SK-N-SH (cell line): ENCODE measurements around the gene FTCD. TPM values are rescaled to one million over a fixed set of nuclear protein-coding genes. Genes with fewer than 3 reads are reported as not detected.

Experiments
- CTCF ChIA-PET: fragments of 300-600, 350-600 bp; formaldehyde crosslinking; extraction: SDS; loops from one replicate; lab custom pipeline; 2021; lab: Yijun Ruan, JAX
- POLR2A ChIA-PET: fragments of 350-600 bp; sonication (Branson Sonifier 250); formaldehyde crosslinking; extraction: SDS; loops from one replicate; lab custom pipeline; 2020; ENCODE audit warnings: antibody characterized with exemption, inconsistent platforms; lab: Yijun Ruan, JAX
- DNase-seq: peaks from one replicate; pipeline ENCODE4 v3.0.0; 2012
- H2AFZ ChIP-seq: fragments of 200-600 bp; sonication (generic); 2 replicates; pipeline ENCODE4 v1.8.1; 2016; ENCODE audit warnings: antibody characterized with exemption, mild to moderate bottlenecking, low read depth
- H3F3A ChIP-seq: fragments of 200-600 bp; sonication (generic); replicated peaks from 2 replicates; pipeline ENCODE3; 2016; ENCODE audit warnings: antibody characterized with exemption, mild to moderate bottlenecking; ENCODE audit not compliant: insufficient read depth
- H3K27ac ChIP-seq, 2 experiments: fragments of 200-500 bp in 1 of 2; fragments of 200-600 bp in 1 of 2; sonication (Bioruptor generic) in 1 of 2; sonication (generic), shearing (Covaris generic) in 1 of 2; 2 replicates each; pipeline versions ENCODE4 v1.5.1 to v1.6.1; 2014 to 2016; ENCODE audit warnings: low read depth in 2 of 2, inconsistent platforms in 1 of 2, low read length in 1 of 2, mild to moderate bottlenecking in 1 of 2, mixed read lengths in 1 of 2
- H3K27me3 ChIP-seq: fragments of 200-600 bp; sonication (generic), shearing (Covaris generic); 2 replicates; pipeline ENCODE4 v1.6.1; 2016; ENCODE audit warnings: mixed run types; ENCODE audit not compliant: insufficient read depth
- H3K36me3 ChIP-seq, 2 experiments: fragments of 200-500 bp in 1 of 2; fragments of 200-600 bp in 1 of 2; sonication (Bioruptor generic) in 1 of 2; sonication (generic) in 1 of 2; replicated peaks in 1 of 2; 2 replicates each; pipeline versions ENCODE3 to v1.5.1; 2014 to 2016; ENCODE audit warnings: low read length in 1 of 2, mild to moderate bottlenecking in 1 of 2; ENCODE audit not compliant: insufficient read depth in 2 of 2, control insufficient read depth in 1 of 2
- H3K4me1 ChIP-seq, 2 experiments: fragments of 200-500 bp in 1 of 2; fragments of 200-600 bp in 1 of 2; sonication (Bioruptor generic) in 1 of 2; sonication (generic), shearing (Covaris generic) in 1 of 2; 2 replicates each; pipeline versions ENCODE4 v1.5.1 to v1.6.1; 2014 to 2016; ENCODE audit warnings: low read depth in 1 of 2, low read length in 1 of 2, mixed run types in 1 of 2; ENCODE audit not compliant: insufficient read depth in 2 of 2, control insufficient read depth in 1 of 2
- H3K4me2 ChIP-seq: fragments of 200-600 bp; sonication (generic), shearing (Covaris generic); 2 replicates; pipeline ENCODE4 v1.6.1; 2017; ENCODE audit warnings: mixed run types
- H3K4me3 ChIP-seq, 2 experiments: fragments of 200-500 bp in 1 of 2; fragments of 200-600 bp in 1 of 2; sonication (Bioruptor generic) in 1 of 2; sonication (generic), shearing (Covaris generic) in 1 of 2; 2 replicates each; pipeline versions ENCODE4 v1.5.1 to v1.8.1; 2014 to 2016; ENCODE audit warnings: low read depth in 2 of 2, inconsistent platforms in 1 of 2, low read length in 1 of 2, mild to moderate bottlenecking in 1 of 2, mixed read lengths in 1 of 2, moderate library complexity in 1 of 2
- H3K79me2 ChIP-seq: fragments of 200-600 bp; sonication (generic); 2 replicates; pipeline ENCODE4 v1.8.1; 2017; ENCODE audit warnings: mild to moderate bottlenecking; ENCODE audit not compliant: insufficient read depth
- H3K9ac ChIP-seq: fragments of 200-600 bp; sonication (generic); 2 replicates; pipeline ENCODE4 v1.6.1; 2017; ENCODE audit warnings: mixed run types
- H3K9me2 ChIP-seq: fragments of 200-600 bp; sonication (generic); 2 replicates; pipeline ENCODE4 v1.6.1; 2017; ENCODE audit warnings: mixed run types
- H3K9me3 ChIP-seq: fragments of 200-600 bp; sonication (generic); 2 replicates; pipeline ENCODE4 v1.6.1; 2017; ENCODE audit warnings: mixed run types, mild to moderate bottlenecking, moderate library complexity
- H4K20me1 ChIP-seq: fragments of 200-600 bp; sonication (generic); 2 replicates; pipeline ENCODE4 v1.6.1; 2017; ENCODE audit warnings: mild to moderate bottlenecking, mixed run types; ENCODE audit not compliant: insufficient read depth
- CHD2 ChIP-seq: fragments of 150-350 bp; IDR thresholded peaks from 2 replicates; pipeline ENCODE4 v1.6.1; 2018; ENCODE audit warnings: low read length; ENCODE audit not compliant: partially characterized antibody
- ELF1 ChIP-seq: IDR thresholded peaks from 2 replicates; pipeline ENCODE4 v1.4.0; 2012
- EZH2phosphoT487 ChIP-seq: fragments of 200-600 bp; sonication (generic); IDR thresholded peaks from 2 replicates; pipeline ENCODE4 v1.6.1; 2017; ENCODE audit warnings: low read depth, mixed run types, mild to moderate bottlenecking, antibody characterized with exemption, moderate library complexity, borderline replicate concordance
- FOXM1 ChIP-seq: IDR thresholded peaks from 2 replicates; pipeline ENCODE4 v1.4.0; 2012; ENCODE audit warnings: low read depth, mild to moderate bottlenecking
- IRF3 ChIP-seq: fragments of 150-350 bp; IDR thresholded peaks from 2 replicates; pipeline ENCODE4 v1.6.1; 2016; ENCODE audit warnings: mild to moderate bottlenecking, low read depth, low read length
- JUND ChIP-seq: IDR thresholded peaks from 2 replicates; pipeline ENCODE4 v1.4.0; 2012
- MEF2A ChIP-seq: IDR thresholded peaks from 2 replicates; pipeline ENCODE4 v1.4.0; 2012; ENCODE audit warnings: low read depth, borderline replicate concordance
- POLR2AphosphoS5 ChIP-seq: IDR thresholded peaks from 2 replicates; pipeline ENCODE4 v1.6.1; 2012; ENCODE audit warnings: low read depth, low read length
- REST ChIP-seq: IDR thresholded peaks from 2 replicates; pipeline ENCODE4 v1.6.1; 2012; ENCODE audit warnings: mild to moderate bottlenecking, low read depth, low read length, moderate library complexity
- RXRA ChIP-seq: IDR thresholded peaks from 2 replicates; pipeline ENCODE4 v1.4.0; 2012; ENCODE audit warnings: low read depth, mild to moderate bottlenecking, borderline replicate concordance
- SMC3 ChIP-seq: IDR thresholded peaks from 2 replicates; pipeline ENCODE4 v1.6.1; 2012; ENCODE audit warnings: low read depth, low read length, improper control_type of control experiment
- TEAD4 ChIP-seq: IDR thresholded peaks from 2 replicates; pipeline ENCODE4 v1.4.0; 2012; ENCODE audit warnings: mild to moderate bottlenecking, borderline replicate concordance; ENCODE audit not compliant: insufficient read depth
- USF1 ChIP-seq: IDR thresholded peaks from 2 replicates; pipeline ENCODE4 v1.4.0; 2012; ENCODE audit warnings: low read depth, borderline replicate concordance
- YY1 ChIP-seq: IDR thresholded peaks from 2 replicates; pipeline ENCODE4 v1.4.0; 2012; ENCODE audit warnings: low read depth, mild to moderate bottlenecking
- WGBS: methylation state at CpG from one replicate; pipeline ENCODE4 v1.1.6; 2017; ENCODE audit warnings: low lambda C conversion rate; 5-methylcytosine and 5-hydroxymethylcytosine counted together
- polyA plus RNA-seq, 3 experiments: library from polyadenylated mRNA; depleted of rRNA; stranded (reverse); fragments of >200 nt; gene quantifications; 2 replicates each; pipeline ENCODE4 v1.2.3, GENCODE V29; 2012

The FTCD gene
- polyA plus RNA-seq, 1 of the 3 experiments (the other 2 are of a cell fraction), result 0.33 TPM

GRCh38 chr21:46125846-46126301 is 29.5 kb downstream of the FTCD start (continued):
- TF ChIP-seq IRF3 (no peak), SMC3 (no peak), CHD2 (no peak), ELF1 (no peak), YY1 (no peak), EZH2phosphoT487 (no peak)

GRCh38 chr21:46124926-46125845 is 30.2 kb downstream of the FTCD start:
- peak; percentile 21 for DNase-seq
- Histone ChIP-seq H3K4me3 (no peak overlapping the region), H2AFZ (no peak overlapping the region), H3F3A (no peaks in the 10 kb centered on the region), H3K4me2 (no peak overlapping the region), H3K27me3 (no peaks in the 10 kb centered on the region), H3K36me3 (peaks cover 3 to 37% of the 10 kb centered on the region in 2 experiments), H4K20me1 (no peaks in the 10 kb centered on the region), H3K9me3 (no peaks in the 10 kb centered on the region), H3K4me1 (peaks cover 0 to 36% of the 10 kb centered on the region in 2 experiments; a peak in 1 of 4 replicates), H3K9ac (no peak overlapping the region), H3K27ac (no peak overlapping the region; a peak in 1 of 4 replicates), H3K9me2 (no peaks in the 10 kb centered on the region), H3K79me2 (no peaks in the 10 kb centered on the region)
- ChIA-PET POLR2A (no interaction called here), CTCF (no interaction called here)
- 89% methylated on average over 19 of the region's 49 CpGs for WGBS
- no peak for TF ChIP-seq SMC3
- no peak for TF ChIP-seq USF1
- no peak for TF ChIP-seq REST
- TF ChIP-seq JUND, result no peak
- TF ChIP-seq POLR2AphosphoS5, result no peak
- TF ChIP-seq YY1, result no peak
- TF ChIP-seq RXRA, result no peak
- TF ChIP-seq TEAD4, result no peak
- TF ChIP-seq MEF2A, result no peak
- no peak for TF ChIP-seq ELF1
- no peak for TF ChIP-seq FOXM1
- TF ChIP-seq EZH2phosphoT487, result no peak
